GM19467 (cell line): ENCODE results near the gene KRT75.

ENCODE experiments used
- ATAC-seq: cut with Tn5 transposase; IDR thresholded peaks from one replicate; pipeline ENCODE4 v1.9.1; 2021; ENCODE audit warnings: mild to moderate bottlenecking, moderate library complexity; ENCODE audit not compliant: unreplicated experiment

Gene KRT75

GRCh38 chr12:52395761-52396434 lies 38.3 kb downstream of the KRT75 start:
- no peak for ATAC-seq

GRCh38 chr12:52394836-52395405 lies 39.2 kb downstream of the KRT75 start:
- no peak for ATAC-seq

- ATAC-seq, result no peak
Observed at GRCh38 chr12:52392465-52393007, 41.6 kb downstream of the KRT75 start.

- no peak for ATAC-seq
Observed at GRCh38 chr12:52391618-52392002, 42.6 kb downstream of the KRT75 start.

- no peak for ATAC-seq
Observed at GRCh38 chr12:52390739-52391617, 43.2 kb downstream of the KRT75 start.

- ATAC-seq, result no peak
Observed at GRCh38 chr12:52389313-52390207, 44.6 kb downstream of the KRT75 start.

GRCh38 chr12:52387859-52388258 lies 46.3 kb downstream of the KRT75 start:
- no peak for ATAC-seq

GRCh38 chr12:52385226-52385702 lies 48.9 kb downstream of the KRT75 start, which contains the start of gene KRT84:
TSS of gene KRT84 (minus strand) at chr12:52385652. CDS start at chr12:52385585, 67 bp downstream.
- ATAC-seq, result no peak

- no peak for ATAC-seq
Observed at GRCh38 chr12:52383331-52383730, 50.8 kb downstream of the KRT75 start.

- no peak for ATAC-seq
Observed at GRCh38 chr12:52382854-52383253, 51.3 kb downstream of the KRT75 start.

- no peak for ATAC-seq
Observed at GRCh38 chr12:52381206-52381605, 53.0 kb downstream of the KRT75 start.

GRCh38 chr12:52380271-52380694 lies 53.9 kb downstream of the KRT75 start:
- ATAC-seq, result no peak

GRCh38 chr12:52379536-52379935 lies 54.6 kb downstream of the KRT75 start:
- no peak for ATAC-seq

GRCh38 chr12:52378091-52378490 lies 56.1 kb downstream of the KRT75 start:
- no peak for ATAC-seq

GRCh38 chr12:52377266-52377665 lies 56.9 kb downstream of the KRT75 start:
- no peak for ATAC-seq
